Esophagus squamous epithelium (tissue), 4 donors: ENCODE data around the gene AKT2.

Source experiments
- POLR2A ChIP-seq, 4 donors: fragments of 450-650 bp; IDR thresholded peaks; one replicate each; pipeline ENCODE4 v1.6.1; 2017; ENCODE audit warnings: antibody characterized with exemption in 4 of 4, mild to moderate bottlenecking in 4 of 4, moderate library complexity in 3 of 4
- TF ChIP-seq, protein P1 (sequence below), 6 experiments: fragments of 450-650 bp in 4 of 6; fragments of 200-600 bp in 2 of 6; sonication (generic) in 2 of 6; IDR thresholded peaks; one replicate each; pipeline ENCODE4 v1.5.1; 2016 to 2019; ENCODE audit warnings: antibody characterized with exemption in 6 of 6, mild to moderate bottlenecking in 4 of 6, moderate library complexity in 4 of 6

- TF ChIP-seq, protein P1, sequence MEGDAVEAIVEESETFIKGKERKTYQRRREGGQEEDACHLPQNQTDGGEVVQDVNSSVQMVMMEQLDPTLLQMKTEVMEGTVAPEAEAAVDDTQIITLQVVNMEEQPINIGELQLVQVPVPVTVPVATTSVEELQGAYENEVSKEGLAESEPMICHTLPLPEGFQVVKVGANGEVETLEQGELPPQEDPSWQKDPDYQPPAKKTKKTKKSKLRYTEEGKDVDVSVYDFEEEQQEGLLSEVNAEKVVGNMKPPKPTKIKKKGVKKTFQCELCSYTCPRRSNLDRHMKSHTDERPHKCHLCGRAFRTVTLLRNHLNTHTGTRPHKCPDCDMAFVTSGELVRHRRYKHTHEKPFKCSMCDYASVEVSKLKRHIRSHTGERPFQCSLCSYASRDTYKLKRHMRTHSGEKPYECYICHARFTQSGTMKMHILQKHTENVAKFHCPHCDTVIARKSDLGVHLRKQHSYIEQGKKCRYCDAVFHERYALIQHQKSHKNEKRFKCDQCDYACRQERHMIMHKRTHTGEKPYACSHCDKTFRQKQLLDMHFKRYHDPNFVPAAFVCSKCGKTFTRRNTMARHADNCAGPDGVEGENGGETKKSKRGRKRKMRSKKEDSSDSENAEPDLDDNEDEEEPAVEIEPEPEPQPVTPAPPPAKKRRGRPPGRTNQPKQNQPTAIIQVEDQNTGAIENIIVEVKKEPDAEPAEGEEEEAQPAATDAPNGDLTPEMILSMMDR (IDR thresholded peaks at IDR 0.05), result no peak
- no peak for TF ChIP-seq POLR2A (IDR thresholded peaks at IDR 0.05)
These were observed 32.8 kb downstream of the AKT2 start for GRCh38 chr19:40252395-40252794.
